Esophagus (tissue), 2 donors: Measurements from ENCODE around the gene LOXHD1. TPM values are rescaled to one million over a fixed set of nuclear protein-coding genes. Genes with fewer than 3 reads are reported as not detected.

ENCODE experiments used
- H3K27ac ChIP-seq, 2 donors: one replicate each; pipeline ENCODE4 v1.5.1; 2013; ENCODE audit warnings: low read depth in 2 of 2, mild to moderate bottlenecking in 2 of 2, inconsistent platforms in 1 of 2, low read length in 1 of 2, moderate library complexity in 1 of 2
- H3K27me3 ChIP-seq, 2 donors: one replicate each; pipeline ENCODE4 v1.6.1; 2013; ENCODE audit warnings: low read length in 2 of 2, control low read depth in 1 of 2, mild to moderate bottlenecking in 1 of 2; ENCODE audit not compliant: insufficient read depth in 2 of 2, control insufficient read depth in 1 of 2
- H3K36me3 ChIP-seq, 2 donors: one replicate each; pipeline ENCODE4 v1.6.1; 2013; ENCODE audit warnings: low read length in 1 of 2; ENCODE audit not compliant: control insufficient read depth in 2 of 2, insufficient read depth in 2 of 2
- H3K4me1 ChIP-seq, 2 donors: one replicate each; pipeline ENCODE4 v1.6.1; 2013; ENCODE audit warnings: low read length in 1 of 2; ENCODE audit not compliant: control insufficient read depth in 2 of 2, insufficient read depth in 2 of 2
- H3K4me3 ChIP-seq, 2 donors: one replicate each; pipeline ENCODE4 v1.5.1; 2013; ENCODE audit warnings: low read length in 2 of 2, mild to moderate bottlenecking in 2 of 2, low read depth in 1 of 2, moderate library complexity in 1 of 2
- H3K9me3 ChIP-seq, 2 donors: one replicate each; pipeline ENCODE4 v1.6.1; 2013; ENCODE audit warnings: mild to moderate bottlenecking in 2 of 2, low read depth in 1 of 2, low read length in 1 of 2, moderate library complexity in 1 of 2; ENCODE audit not compliant: control insufficient read depth in 2 of 2, insufficient read depth in 1 of 2
- WGBS, 2 donors: extraction: QIAGEN DNeasy Blood & Tissue Kit; methylation state at CpG; one replicate each; pipeline ENCODE4 v1.1.7; 2013; 5-methylcytosine and 5-hydroxymethylcytosine counted together
- polyA plus RNA-seq, 2 donors: library from polyadenylated mRNA; stranded (reverse); fragments of 200-250 nt; gene quantifications; one replicate each; pipeline ENCODE4 v1.2.3, GENCODE V29; 2013
- donor health status: healthy with polysubstance abuse.
- donor health status: Bipolar disorder and iron deficiency.

LOXHD1 gene
- polyA plus RNA-seq, 2 donors = 0.02 to 0.04 TPM

GRCh38 chr18:46621111-46621766 lies 35.8 kb downstream of the LOXHD1 start:
- Histone ChIP-seq H3K27me3 (no peaks in the 10 kb centered on the region), H3K27ac (no peak overlapping the region), H3K36me3 (no peaks in the 10 kb centered on the region), H3K4me1 (peaks cover 2% of the 10 kb centered on the region in 2 donors), H3K4me3 (no peak overlapping the region), H3K9me3 (no peaks in the 10 kb centered on the region)
- 62 to 75% methylated on average over 6 of the region's 6 CpGs for WGBS, 2 donors

GRCh38 chr18:46619559-46619958 lies 37.5 kb downstream of the LOXHD1 start:
- no peaks in the 10 kb centered on the region for H3K36me3 ChIP-seq
- no peaks in the 10 kb centered on the region for H3K9me3 ChIP-seq
- H3K4me1 ChIP-seq = peaks cover 0 to 2% of the 10 kb centered on the region in 2 donors
- no peak overlapping the region for H3K27ac ChIP-seq
- 89 to 91% methylated on average over 3 of the region's 3 CpGs for WGBS, 2 donors
- H3K27me3 ChIP-seq = no peaks in the 10 kb centered on the region
- H3K4me3 ChIP-seq = no peak overlapping the region

GRCh38 chr18:46615720-46616119 lies 41.3 kb downstream of the LOXHD1 start:
- Histone ChIP-seq H3K36me3 (no peaks in the 10 kb centered on the region), H3K27ac (no peak overlapping the region), H3K27me3 (no peaks in the 10 kb centered on the region), H3K4me1 (no peaks in the 10 kb centered on the region), H3K9me3 (no peaks in the 10 kb centered on the region), H3K4me3 (no peak overlapping the region)

- no peaks in the 10 kb centered on the region for H3K36me3 ChIP-seq
- H3K4me1 ChIP-seq = no peaks in the 10 kb centered on the region
- H3K27ac ChIP-seq = no peak overlapping the region
- no peak overlapping the region for H3K4me3 ChIP-seq
- H3K27me3 ChIP-seq = peaks cover 0 to under 1% of the 10 kb centered on the region in 2 donors
- H3K9me3 ChIP-seq = no peaks in the 10 kb centered on the region
- WGBS, 2 donors = 75 to 81% methylated on average over 2 of the region's 2 CpGs
These were observed 48.0 kb downstream of the LOXHD1 start for GRCh38 chr18:46609048-46609447.

- Histone ChIP-seq H3K27me3 (peaks cover 0 to 3% of the 10 kb centered on the region in 2 donors), H3K36me3 (no peaks in the 10 kb centered on the region), H3K9me3 (no peaks in the 10 kb centered on the region), H3K4me3 (no peak overlapping the region), H3K27ac (no peak overlapping the region), H3K4me1 (no peaks in the 10 kb centered on the region)
- 72 to 73% methylated on average over 5 of the region's 5 CpGs for WGBS, 2 donors
These were observed 49.1 kb downstream of the LOXHD1 start for GRCh38 chr18:46607926-46608325.

GRCh38 chr18:46601141-46601805 lies 55.7 kb downstream of the LOXHD1 start:
- Histone ChIP-seq H3K36me3 (no peaks in the 10 kb centered on the region), H3K27me3 (peaks cover 0 to 3% of the 10 kb centered on the region in 2 donors), H3K27ac (no peak overlapping the region), H3K4me3 (no peak overlapping the region), H3K9me3 (no peaks in the 10 kb centered on the region), H3K4me1 (no peaks in the 10 kb centered on the region)
- WGBS, 2 donors = 70 to 74% methylated on average over 17 of the region's 17 CpGs

GRCh38 chr18:46596119-46596518 lies 60.9 kb downstream of the LOXHD1 start:
- H3K4me1 ChIP-seq = no peaks in the 10 kb centered on the region
- H3K36me3 ChIP-seq = no peaks in the 10 kb centered on the region
- no peak overlapping the region for H3K4me3 ChIP-seq
- peaks cover 0 to 2% of the 10 kb centered on the region in 2 donors for H3K9me3 ChIP-seq
- H3K27me3 ChIP-seq = no peaks in the 10 kb centered on the region
- no peak overlapping the region for H3K27ac ChIP-seq

GRCh38 chr18:46591783-46592391 lies 65.1 kb downstream of the LOXHD1 start:
- Histone ChIP-seq H3K4me1 (no peaks in the 10 kb centered on the region), H3K27me3 (no peaks in the 10 kb centered on the region), H3K36me3 (no peaks in the 10 kb centered on the region), H3K27ac (no peak overlapping the region), H3K4me3 (no peak overlapping the region), H3K9me3 (peaks cover 0 to 2% of the 10 kb centered on the region in 2 donors)
- 63 to 64% methylated on average over 7 of the region's 7 CpGs for WGBS, 2 donors

- peaks cover 0 to 2% of the 10 kb centered on the region in 2 donors for H3K9me3 ChIP-seq
- no peaks in the 10 kb centered on the region for H3K27me3 ChIP-seq
- no peak overlapping the region for H3K27ac ChIP-seq
- H3K4me3 ChIP-seq = no peak overlapping the region
- H3K4me1 ChIP-seq = no peaks in the 10 kb centered on the region
- H3K36me3 ChIP-seq = no peaks in the 10 kb centered on the region
- 51 to 62% methylated on average over 7 of the region's 7 CpGs for WGBS, 2 donors
These were observed 66.9 kb downstream of the LOXHD1 start for GRCh38 chr18:46590103-46590502.
